Type B pancreatic cell (in vitro differentiated cells): ENCODE measurements around the gene ANKH. TPM values are rescaled to one million over a fixed set of nuclear protein-coding genes. Genes with fewer than 3 reads are reported as not detected.

Source experiments
- DNase-seq: peaks from one replicate; pipeline ENCODE4 v3.0.0; 2021; ENCODE audit warnings: mixed read lengths; ENCODE audit not compliant: unreplicated experiment; ENCODE audit errors: extremely low spot score
- H3K27ac Mint-ChIP-seq: 2 replicates; pipeline ENCODE4 v1.8.0; 2021; ENCODE audit warnings: mild to moderate bottlenecking, mixed read lengths
- H3K27me3 Mint-ChIP-seq: 2 replicates; pipeline ENCODE4 v1.8.0; 2021; ENCODE audit warnings: mixed read lengths
- H3K36me3 Mint-ChIP-seq: 2 replicates; pipeline ENCODE4 v1.8.0; 2021; ENCODE audit warnings: mixed read lengths
- H3K4me1 Mint-ChIP-seq: one replicate; pipeline ENCODE4 v1.8.0; 2021; ENCODE audit warnings: mixed read lengths; ENCODE audit not compliant: unreplicated experiment
- H3K4me3 Mint-ChIP-seq: 2 replicates; pipeline ENCODE4 v1.8.0; 2021; ENCODE audit warnings: mild to moderate bottlenecking, mixed read lengths
- H3K9me3 Mint-ChIP-seq: 2 replicates; pipeline ENCODE4 v1.8.0; 2021; ENCODE audit warnings: mixed read lengths
- CTCF ChIP-seq: fragments of 200-600 bp; sonication (generic); conservative IDR thresholded peaks from 2 replicates; pipeline ENCODE4 v1.5.0; 2021; ENCODE audit warnings: antibody characterized with exemption, mild to moderate bottlenecking
- total RNA-seq: library from RNA; stranded (reverse); gene quantifications from 2 replicates; pipeline ENCODE4 v1.2.1, GENCODE V29; 2021; ENCODE audit warnings: low replicate concordance

The ANKH gene
- total RNA-seq, 1 donor from 2014 or later: 41.1 TPM

GRCh38 chr5:14672484-14673394, 198.8 kb downstream of the ANKH start:
- Mint-ChIP-seq H3K27me3 (no peaks in the 10 kb centered on the region), H3K9me3 (no peaks in the 10 kb centered on the region), H3K4me3 (no peak overlapping the region), H3K36me3 (peaks cover 12% of the 10 kb centered on the region), H3K4me1 (peaks cover 43% of the 10 kb centered on the region), H3K27ac (no peak overlapping the region)
- TF ChIP-seq CTCF: no peak
- no peak for DNase-seq

- Mint-ChIP-seq H3K36me3 (peaks cover 8% of the 10 kb centered on the region), H3K27ac (no peak overlapping the region), H3K4me1 (peaks cover 45% of the 10 kb centered on the region), H3K9me3 (no peaks in the 10 kb centered on the region), H3K4me3 (no peak overlapping the region), H3K27me3 (no peaks in the 10 kb centered on the region)
- no peak for TF ChIP-seq CTCF
- no peak for DNase-seq
These were observed 199.5 kb downstream of the ANKH start for GRCh38 chr5:14672082-14672481.

GRCh38 chr5:14671414-14671813, 200.2 kb downstream of the ANKH start:
- no peak overlapping the region for H3K27ac Mint-ChIP-seq
- H3K36me3 Mint-ChIP-seq: peaks cover 8% of the 10 kb centered on the region
- no peaks in the 10 kb centered on the region for H3K27me3 Mint-ChIP-seq
- no peak overlapping the region for H3K4me3 Mint-ChIP-seq
- peaks cover 47% of the 10 kb centered on the region for H3K4me1 Mint-ChIP-seq
- no peak for DNase-seq
- no peaks in the 10 kb centered on the region for H3K9me3 Mint-ChIP-seq
- no peak for TF ChIP-seq CTCF

- H3K4me1 Mint-ChIP-seq: peaks cover 46% of the 10 kb centered on the region
- no peaks in the 10 kb centered on the region for H3K27me3 Mint-ChIP-seq
- H3K9me3 Mint-ChIP-seq: no peaks in the 10 kb centered on the region
- no peak overlapping the region for H3K27ac Mint-ChIP-seq
- no peak for DNase-seq
- TF ChIP-seq CTCF: no peak
- H3K4me3 Mint-ChIP-seq: no peak overlapping the region
- H3K36me3 Mint-ChIP-seq: peaks cover 8% of the 10 kb centered on the region
These were observed 201.6 kb downstream of the ANKH start for GRCh38 chr5:14669975-14670374.

- Mint-ChIP-seq H3K27ac (no peak overlapping the region), H3K36me3 (peaks cover 8% of the 10 kb centered on the region), H3K4me1 (peaks cover 43% of the 10 kb centered on the region), H3K27me3 (no peaks in the 10 kb centered on the region), H3K9me3 (no peaks in the 10 kb centered on the region), H3K4me3 (no peak overlapping the region)
- no peak for TF ChIP-seq CTCF
- no peak for DNase-seq
These were observed 202.2 kb downstream of the ANKH start for GRCh38 chr5:14669415-14669814.
